Fibroblast of the aortic adventitia (primary cell): Measurements from ENCODE around the gene CCDC85B. TPM values are rescaled to one million over a fixed set of nuclear protein-coding genes. Genes with fewer than 3 reads are reported as not detected.

Experiments
- DNase-seq: peaks from one replicate; pipeline ENCODE4 v3.0.0-alpha.2; 2010; ENCODE audit warnings: low read depth
- H3K4me3 ChIP-seq: 2 replicates; pipeline ENCODE4 v1.5.1; 2011; ENCODE audit warnings: low read depth, mild to moderate bottlenecking, control low read depth, low read length, moderate library complexity
- total RNA-seq: library from RNA; depleted of rRNA; stranded (reverse); fragments of >200 nt; gene quantifications from 2 replicates; pipeline ENCODE4 v1.2.3, GENCODE V29; 2012; ENCODE audit warnings: low replicate concordance
- TF ChIP-seq, protein P1 (sequence below): IDR thresholded peaks from 2 replicates; pipeline ENCODE4 v1.5.1; 2011; ENCODE audit warnings: mild to moderate bottlenecking, low read length, control low read depth, inconsistent platforms; ENCODE audit not compliant: insufficient read depth

CCDC85B gene
- total RNA-seq, 1 donor, result 75.0 TPM

DNA sequence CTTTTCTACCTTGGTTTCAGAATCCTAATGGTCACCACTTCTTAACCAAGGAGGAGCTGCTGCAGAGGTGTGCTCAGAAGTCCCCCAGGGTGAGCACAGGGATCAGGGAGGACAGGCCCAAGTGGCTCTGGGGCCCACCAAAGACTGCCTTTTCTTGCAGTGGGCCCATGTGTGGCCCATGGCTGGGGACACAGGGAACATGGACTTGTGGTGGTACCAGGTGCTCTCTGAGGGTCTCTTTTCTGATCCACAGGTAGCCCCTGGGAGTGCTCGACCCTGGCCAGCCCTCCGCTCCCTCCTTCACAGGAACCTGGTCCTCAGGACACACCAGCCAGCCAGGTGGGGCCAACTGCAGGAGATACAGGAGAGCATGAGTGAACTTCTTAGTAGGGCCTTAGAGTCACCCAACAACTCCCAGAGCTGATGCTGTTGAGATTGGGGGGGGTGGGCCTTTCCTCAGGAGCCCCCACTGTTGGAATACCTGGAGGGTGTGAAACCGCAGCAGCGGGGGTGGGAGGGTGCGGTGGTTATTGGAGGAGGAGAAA, 28.2 kb upstream of the CCDC85B start:
- no peak for DNase-seq
- TF ChIP-seq, protein P1, sequence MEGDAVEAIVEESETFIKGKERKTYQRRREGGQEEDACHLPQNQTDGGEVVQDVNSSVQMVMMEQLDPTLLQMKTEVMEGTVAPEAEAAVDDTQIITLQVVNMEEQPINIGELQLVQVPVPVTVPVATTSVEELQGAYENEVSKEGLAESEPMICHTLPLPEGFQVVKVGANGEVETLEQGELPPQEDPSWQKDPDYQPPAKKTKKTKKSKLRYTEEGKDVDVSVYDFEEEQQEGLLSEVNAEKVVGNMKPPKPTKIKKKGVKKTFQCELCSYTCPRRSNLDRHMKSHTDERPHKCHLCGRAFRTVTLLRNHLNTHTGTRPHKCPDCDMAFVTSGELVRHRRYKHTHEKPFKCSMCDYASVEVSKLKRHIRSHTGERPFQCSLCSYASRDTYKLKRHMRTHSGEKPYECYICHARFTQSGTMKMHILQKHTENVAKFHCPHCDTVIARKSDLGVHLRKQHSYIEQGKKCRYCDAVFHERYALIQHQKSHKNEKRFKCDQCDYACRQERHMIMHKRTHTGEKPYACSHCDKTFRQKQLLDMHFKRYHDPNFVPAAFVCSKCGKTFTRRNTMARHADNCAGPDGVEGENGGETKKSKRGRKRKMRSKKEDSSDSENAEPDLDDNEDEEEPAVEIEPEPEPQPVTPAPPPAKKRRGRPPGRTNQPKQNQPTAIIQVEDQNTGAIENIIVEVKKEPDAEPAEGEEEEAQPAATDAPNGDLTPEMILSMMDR, result no peak
- H3K4me3 ChIP-seq, result peak overlapping the region; percentile 93

DNA sequence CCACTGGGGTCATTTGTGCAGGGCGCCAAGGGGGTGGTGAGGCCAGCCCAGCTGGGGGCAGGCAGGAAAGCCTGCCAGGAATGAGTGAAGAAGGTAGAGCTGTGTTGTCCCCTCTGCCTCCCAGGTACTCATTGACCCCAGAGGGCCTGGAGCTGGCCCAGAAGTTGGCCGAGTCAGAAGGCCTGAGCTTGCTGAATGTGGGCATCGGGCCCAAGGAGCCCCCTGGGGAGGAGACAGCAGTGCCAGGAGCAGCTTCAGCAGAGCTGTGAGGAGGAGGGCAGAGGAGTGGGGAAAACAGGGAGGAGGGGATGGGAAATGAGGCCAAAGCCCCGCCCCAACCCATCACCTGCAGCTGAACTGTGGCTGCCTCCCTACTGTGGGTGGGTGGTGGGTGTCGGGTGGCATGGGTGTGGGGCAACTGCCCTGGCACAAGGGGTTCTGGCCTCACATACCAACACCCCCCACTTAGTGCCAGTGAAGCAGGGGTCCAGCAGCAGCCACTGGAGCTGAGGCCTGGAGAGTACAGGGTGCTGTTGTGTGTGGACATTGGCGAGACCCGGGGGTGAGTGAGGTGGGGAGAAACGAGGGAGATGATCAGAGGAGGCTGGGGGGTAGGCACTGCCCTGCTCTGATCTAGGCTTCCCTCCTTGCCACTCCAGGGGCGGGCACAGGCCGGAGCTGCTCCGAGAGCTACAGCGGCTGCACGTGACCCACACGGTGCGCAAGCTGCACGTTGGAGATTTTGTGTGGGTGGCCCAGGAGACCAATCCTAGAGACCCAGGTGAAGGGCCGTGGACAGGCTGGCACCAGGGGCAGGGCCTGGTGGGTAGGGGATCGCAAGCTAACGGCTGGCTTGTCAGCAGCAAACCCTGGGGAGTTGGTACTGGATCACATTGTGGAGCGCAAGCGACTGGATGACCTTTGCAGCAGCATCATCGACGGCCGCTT, 27.3 kb upstream of the CCDC85B start:
- TF ChIP-seq, protein P1, result no peak
- no peak overlapping the region for H3K4me3 ChIP-seq
- no peak for DNase-seq

DNA sequence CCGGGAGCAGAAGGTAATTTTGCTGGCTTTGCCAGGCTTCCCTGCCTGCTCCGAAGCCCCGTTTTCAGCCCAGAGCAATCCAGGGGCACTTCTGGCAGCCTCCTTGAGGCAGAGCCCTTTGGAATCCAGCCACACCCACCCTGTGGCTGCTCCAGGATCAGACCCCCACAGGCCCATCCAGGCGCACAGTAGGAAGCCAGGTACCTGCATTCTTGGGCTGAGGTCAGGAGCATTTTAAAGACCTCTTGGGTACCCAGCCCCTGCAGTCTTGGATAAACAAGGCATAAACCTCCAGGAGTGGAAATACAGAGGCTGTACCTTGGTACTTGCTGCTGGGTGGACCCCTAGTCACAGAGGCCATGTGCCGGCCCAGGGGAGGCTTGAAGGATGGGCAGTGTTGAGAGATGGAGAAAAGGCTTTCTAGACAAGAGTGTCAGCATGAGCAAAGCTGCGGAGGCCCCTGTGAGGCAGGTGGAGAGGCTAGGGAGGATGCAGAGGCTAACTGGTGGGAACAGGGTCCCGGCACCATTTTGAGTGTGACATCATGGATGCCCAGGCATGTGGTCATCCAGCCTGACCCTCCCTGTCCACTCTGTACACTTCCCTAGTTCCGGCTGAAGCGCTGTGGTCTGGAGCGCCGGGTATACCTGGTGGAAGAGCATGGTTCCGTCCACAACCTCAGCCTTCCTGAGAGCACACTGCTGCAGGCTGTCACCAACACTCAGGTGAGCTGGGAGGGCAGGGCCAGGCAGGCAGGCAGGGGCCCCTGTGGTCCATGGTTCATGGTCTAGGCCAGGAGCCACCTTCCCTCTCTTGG, 26.4 kb upstream of the CCDC85B start:
- H3K4me3 ChIP-seq, result no peak overlapping the region
- no peak for DNase-seq

DNA sequence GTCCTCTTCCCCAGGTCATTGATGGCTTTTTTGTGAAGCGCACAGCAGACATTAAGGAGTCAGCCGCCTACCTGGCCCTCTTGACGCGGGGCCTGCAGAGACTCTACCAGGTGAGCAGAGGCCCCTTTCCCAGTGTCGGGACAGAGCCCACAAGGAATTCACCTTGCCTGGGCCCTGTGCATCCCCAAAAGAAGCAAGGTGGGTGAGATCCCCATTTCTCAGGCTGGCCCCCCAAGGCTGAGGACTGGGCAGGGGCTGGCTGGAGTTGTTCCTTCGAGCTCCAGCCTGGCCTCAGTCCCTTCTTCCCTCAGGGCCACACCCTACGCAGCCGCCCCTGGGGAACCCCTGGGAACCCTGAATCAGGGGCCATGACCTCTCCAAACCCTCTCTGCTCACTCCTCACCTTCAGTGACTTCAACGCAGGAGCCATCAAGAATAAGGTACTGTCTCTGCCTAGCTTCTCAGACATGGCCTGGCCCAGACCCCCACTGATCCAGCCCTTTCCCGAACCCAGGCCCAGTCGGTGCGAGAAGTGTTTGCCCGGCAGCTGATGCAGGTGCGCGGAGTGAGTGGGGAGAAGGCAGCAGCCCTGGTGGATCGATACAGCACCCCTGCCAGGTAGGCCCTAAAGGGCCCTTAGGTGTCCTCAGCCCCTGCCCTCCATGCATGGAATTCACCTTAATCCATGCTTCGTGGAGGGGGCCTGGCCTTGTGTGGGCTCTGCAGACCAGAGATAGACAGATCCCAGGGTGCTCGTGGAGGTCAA, 25.6 kb upstream of the CCDC85B start:
- H3K4me3 ChIP-seq, result no peak overlapping the region
- TF ChIP-seq, protein P1, result no peak
- DNase-seq, result no peak

More for the DNA sequence above, 26.4 kb upstream of the CCDC85B start:
- TF ChIP-seq, protein P1, result no peak

DNA sequence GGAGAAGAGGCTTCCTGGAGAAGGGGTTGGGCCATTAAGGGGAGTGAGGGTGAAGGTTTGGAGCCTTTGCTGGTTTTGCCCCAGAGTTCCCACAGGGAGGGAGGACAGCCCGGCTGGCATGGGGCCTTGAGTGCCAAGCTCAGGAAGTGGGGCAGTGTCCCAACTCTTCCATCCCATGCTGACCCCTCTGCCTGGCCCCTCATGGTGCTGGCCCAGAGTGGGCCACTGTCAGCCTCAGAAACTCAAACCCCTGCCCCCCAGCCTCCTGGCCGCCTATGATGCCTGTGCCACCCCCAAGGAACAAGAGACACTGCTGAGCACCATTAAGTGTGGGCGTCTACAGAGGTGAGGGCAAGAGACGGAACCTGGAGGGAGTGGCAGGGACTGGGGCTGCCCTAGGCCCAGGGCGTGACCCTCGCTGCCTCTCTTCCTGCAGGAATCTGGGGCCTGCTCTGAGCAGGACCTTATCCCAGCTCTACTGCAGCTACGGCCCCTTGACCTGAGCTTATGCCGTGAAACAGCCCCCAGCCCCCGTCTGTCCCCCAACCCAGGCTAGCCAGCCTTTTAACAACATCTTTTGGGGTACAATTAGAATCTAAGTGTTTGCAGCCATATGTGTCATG, 24.8 kb upstream of the CCDC85B start:
- TF ChIP-seq, protein P1, result no peak
- DNase-seq, result no peak
- no peak overlapping the region for H3K4me3 ChIP-seq
